ENCODE measurements around the gene MKNK1.

MKNK1 gene

GRCh38 chr1:46520063-46520911, 83.8 kb downstream of the MKNK1 start:
- Histone ChIP-seq H3K9ac (ENCODE audit: insufficient read length) (no peak overlapping the region), H3K36me3 (ENCODE audit: insufficient read depth, low read length) (no peaks in the 10 kb centered on the region), H3K4me3 (no peak overlapping the region), H3K9me3 (ENCODE audit: low read depth, low read length) (no peaks in the 10 kb centered on the region), H3K27ac (no peak overlapping the region)
- DNase-seq (ENCODE audit: low read depth, low spot score): no peak
- TF ChIP-seq EZH2 (IDR thresholded peaks at IDR 0.05): no peak
- TF ChIP-seq FOXP2 (optimal IDR thresholded peaks at IDR 0.05; ENCODE audit: control extremely low read depth, extremely low read length, insufficient read depth): no peak
- no peak for TF ChIP-seq POLR2AphosphoS5 (IDR thresholded peaks at IDR 0.05; ENCODE audit: borderline replicate concordance, low read depth, low read length)

- Histone ChIP-seq H3K9ac (ENCODE audit: insufficient read length) (no peak overlapping the region), H3K4me3 (no peak overlapping the region), H3K9me3 (ENCODE audit: low read depth, low read length) (no peaks in the 10 kb centered on the region), H3K36me3 (ENCODE audit: insufficient read depth, low read length) (no peaks in the 10 kb centered on the region), H3K27ac (no peak overlapping the region)
- no peak for DNase-seq (ENCODE audit: low read depth, low spot score)
- no peak for TF ChIP-seq EZH2 (IDR thresholded peaks at IDR 0.05)
- no peak for TF ChIP-seq POLR2AphosphoS5 (IDR thresholded peaks at IDR 0.05; ENCODE audit: borderline replicate concordance, low read depth, low read length)
- no peak for TF ChIP-seq FOXP2 (optimal IDR thresholded peaks at IDR 0.05; ENCODE audit: control extremely low read depth, extremely low read length, insufficient read depth)
Observed at GRCh38 chr1:46519209-46519608, 84.9 kb downstream of the MKNK1 start.

GRCh38 chr1:46517932-46518498, 86.1 kb downstream of the MKNK1 start:
- no peak for DNase-seq (ENCODE audit: low read depth, low spot score)
- H3K9me3 ChIP-seq (ENCODE audit: low read depth, low read length): no peaks in the 10 kb centered on the region
- TF ChIP-seq FOXP2 (optimal IDR thresholded peaks at IDR 0.05; ENCODE audit: control extremely low read depth, extremely low read length, insufficient read depth) (no peak), POLR2AphosphoS5 (IDR thresholded peaks at IDR 0.05; ENCODE audit: borderline replicate concordance, low read depth, low read length) (no peak), EZH2 (IDR thresholded peaks at IDR 0.05) (no peak)
- H3K27ac ChIP-seq: no peak overlapping the region
- no peak overlapping the region for H3K9ac ChIP-seq (ENCODE audit: insufficient read length)
- H3K4me3 ChIP-seq: no peak overlapping the region
- H3K36me3 ChIP-seq (ENCODE audit: insufficient read depth, low read length): no peaks in the 10 kb centered on the region

- H3K4me3 ChIP-seq: no peak overlapping the region
- no peaks in the 10 kb centered on the region for H3K9me3 ChIP-seq (ENCODE audit: low read depth, low read length)
- DNase-seq (ENCODE audit: low read depth, low spot score): no peak
- no peak overlapping the region for H3K27ac ChIP-seq
- no peak overlapping the region for H3K9ac ChIP-seq (ENCODE audit: insufficient read length)
- no peak for TF ChIP-seq POLR2AphosphoS5 (IDR thresholded peaks at IDR 0.05; ENCODE audit: borderline replicate concordance, low read depth, low read length)
- TF ChIP-seq EZH2 (IDR thresholded peaks at IDR 0.05): no peak
- no peak for TF ChIP-seq FOXP2 (optimal IDR thresholded peaks at IDR 0.05; ENCODE audit: control extremely low read depth, extremely low read length, insufficient read depth)
- no peaks in the 10 kb centered on the region for H3K36me3 ChIP-seq (ENCODE audit: insufficient read depth, low read length)
Observed at GRCh38 chr1:46517010-46517600, 87.0 kb downstream of the MKNK1 start.

GRCh38 chr1:46516200-46516950, 87.7 kb downstream of the MKNK1 start:
- H3K4me3 ChIP-seq: no peak overlapping the region
- H3K27ac ChIP-seq: no peak overlapping the region

GRCh38 chr1:46515576-46515975, 88.5 kb downstream of the MKNK1 start:
- H3K27ac ChIP-seq: no peak overlapping the region
- no peak for TF ChIP-seq POLR2AphosphoS5 (IDR thresholded peaks at IDR 0.05; ENCODE audit: borderline replicate concordance, low read depth, low read length)
- no peak for TF ChIP-seq EZH2 (IDR thresholded peaks at IDR 0.05)
- no peak for TF ChIP-seq FOXP2 (optimal IDR thresholded peaks at IDR 0.05; ENCODE audit: control extremely low read depth, extremely low read length, insufficient read depth)
- no peaks in the 10 kb centered on the region for H3K36me3 ChIP-seq (ENCODE audit: insufficient read depth, low read length)
- H3K9ac ChIP-seq (ENCODE audit: insufficient read length): no peak overlapping the region
- DNase-seq (ENCODE audit: low read depth, low spot score): no peak
- H3K9me3 ChIP-seq (ENCODE audit: low read depth, low read length): no peaks in the 10 kb centered on the region
- no peak overlapping the region for H3K4me3 ChIP-seq

More at GRCh38 chr1:46516200-46516950, 87.7 kb downstream of the MKNK1 start:
- no peaks in the 10 kb centered on the region for H3K9me3 ChIP-seq (ENCODE audit: low read depth, low read length)
- TF ChIP-seq FOXP2 (optimal IDR thresholded peaks at IDR 0.05; ENCODE audit: control extremely low read depth, extremely low read length, insufficient read depth): no peak
- TF ChIP-seq EZH2 (IDR thresholded peaks at IDR 0.05): no peak
- no peak for TF ChIP-seq POLR2AphosphoS5 (IDR thresholded peaks at IDR 0.05; ENCODE audit: borderline replicate concordance, low read depth, low read length)
- no peaks in the 10 kb centered on the region for H3K36me3 ChIP-seq (ENCODE audit: insufficient read depth, low read length)
- no peak overlapping the region for H3K9ac ChIP-seq (ENCODE audit: insufficient read length)
- DNase-seq (ENCODE audit: low read depth, low spot score): no peak

GRCh38 chr1:46513536-46513935, 90.5 kb downstream of the MKNK1 start:
- no peak overlapping the region for H3K27ac ChIP-seq
- H3K9me3 ChIP-seq (ENCODE audit: low read depth, low read length): no peaks in the 10 kb centered on the region
- no peak for DNase-seq (ENCODE audit: low read depth, low spot score)
- no peaks in the 10 kb centered on the region for H3K36me3 ChIP-seq (ENCODE audit: insufficient read depth, low read length)
- no peak overlapping the region for H3K4me3 ChIP-seq
- TF ChIP-seq FOXP2 (optimal IDR thresholded peaks at IDR 0.05; ENCODE audit: control extremely low read depth, extremely low read length, insufficient read depth) (no peak), POLR2AphosphoS5 (IDR thresholded peaks at IDR 0.05; ENCODE audit: borderline replicate concordance, low read depth, low read length) (no peak), EZH2 (IDR thresholded peaks at IDR 0.05) (no peak)
- no peak overlapping the region for H3K9ac ChIP-seq (ENCODE audit: insufficient read length)

GRCh38 chr1:46512792-46513190, 91.3 kb downstream of the MKNK1 start:
- no peak overlapping the region for H3K27ac ChIP-seq
- no peaks in the 10 kb centered on the region for H3K36me3 ChIP-seq (ENCODE audit: insufficient read depth, low read length)
- TF ChIP-seq POLR2AphosphoS5 (IDR thresholded peaks at IDR 0.05; ENCODE audit: borderline replicate concordance, low read depth, low read length) (no peak), FOXP2 (optimal IDR thresholded peaks at IDR 0.05; ENCODE audit: control extremely low read depth, extremely low read length, insufficient read depth) (no peak), EZH2 (IDR thresholded peaks at IDR 0.05) (no peak)
- no peak overlapping the region for H3K9ac ChIP-seq (ENCODE audit: insufficient read length)
- no peak overlapping the region for H3K4me3 ChIP-seq
- H3K9me3 ChIP-seq (ENCODE audit: low read depth, low read length): no peaks in the 10 kb centered on the region
- DNase-seq (ENCODE audit: low read depth, low spot score): no peak
